ENCODE measurements around the gene FBXL15. TPM values are rescaled to one million over a fixed set of nuclear protein-coding genes. Genes with fewer than 3 reads are reported as not detected.
A peak's percentile ranks its signal among the peaks of the same experiment; 100 is the strongest.
"Not testable (repeated sequence)": the region's sequence is repeated elsewhere in the genome, so short reads cannot be mapped to it uniquely, and the experiment has no call there.

FBXL15 gene
- total RNA-seq, 2 experiments from 2014 or later = 14.1 to 15.7 TPM

DNA sequence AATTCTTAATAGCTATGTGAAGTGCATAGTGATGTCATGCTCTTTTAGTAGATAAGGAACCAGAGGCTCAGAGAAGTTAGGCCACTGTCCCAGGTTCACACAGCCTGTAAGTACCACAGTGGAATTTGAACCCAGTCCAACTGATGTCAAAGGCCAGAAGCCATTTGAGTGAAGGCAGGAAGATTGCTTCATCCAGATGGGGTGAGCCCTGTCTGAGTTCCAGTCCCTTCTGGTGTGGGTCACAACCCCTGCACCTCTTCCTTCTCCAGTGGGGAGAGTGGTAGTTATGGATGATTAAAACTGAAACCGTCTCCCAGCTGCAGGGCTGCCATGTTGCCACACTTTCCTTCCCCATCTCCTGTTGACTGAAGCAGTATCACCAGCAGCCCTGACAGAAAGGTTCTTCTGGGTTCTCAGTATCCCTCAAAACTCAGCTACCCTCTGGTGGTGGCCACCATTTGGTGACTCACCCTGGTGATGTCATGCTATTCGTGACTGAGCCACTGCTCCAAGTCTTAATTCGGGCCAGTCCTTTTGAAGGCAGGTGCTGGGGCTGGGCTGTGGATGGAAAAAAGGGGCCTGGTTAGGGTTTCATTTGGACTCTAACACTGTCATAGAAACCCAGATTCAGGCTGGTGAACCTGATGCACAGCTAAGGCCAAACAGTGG lies 32.2 kb downstream of the FBXL15 start:
- Mint-ChIP-seq H3K36me3 (ENCODE audit: low read depth) (peaks cover 37% of the 10 kb centered on the region), H3K27me3 (no peaks in the 10 kb centered on the region), H3K9me3 (no peaks in the 10 kb centered on the region), H3K27ac (peak overlapping the region; percentile 87), H3K4me3 (peak overlapping the region; percentile 87), H3K4me1 (ENCODE audit: low read depth) (peaks cover 26% of the 10 kb centered on the region)
- intact Hi-C loops (cut with micrococcal nuclease) = no loop called here
- TF ChIP-seq, protein P1, sequence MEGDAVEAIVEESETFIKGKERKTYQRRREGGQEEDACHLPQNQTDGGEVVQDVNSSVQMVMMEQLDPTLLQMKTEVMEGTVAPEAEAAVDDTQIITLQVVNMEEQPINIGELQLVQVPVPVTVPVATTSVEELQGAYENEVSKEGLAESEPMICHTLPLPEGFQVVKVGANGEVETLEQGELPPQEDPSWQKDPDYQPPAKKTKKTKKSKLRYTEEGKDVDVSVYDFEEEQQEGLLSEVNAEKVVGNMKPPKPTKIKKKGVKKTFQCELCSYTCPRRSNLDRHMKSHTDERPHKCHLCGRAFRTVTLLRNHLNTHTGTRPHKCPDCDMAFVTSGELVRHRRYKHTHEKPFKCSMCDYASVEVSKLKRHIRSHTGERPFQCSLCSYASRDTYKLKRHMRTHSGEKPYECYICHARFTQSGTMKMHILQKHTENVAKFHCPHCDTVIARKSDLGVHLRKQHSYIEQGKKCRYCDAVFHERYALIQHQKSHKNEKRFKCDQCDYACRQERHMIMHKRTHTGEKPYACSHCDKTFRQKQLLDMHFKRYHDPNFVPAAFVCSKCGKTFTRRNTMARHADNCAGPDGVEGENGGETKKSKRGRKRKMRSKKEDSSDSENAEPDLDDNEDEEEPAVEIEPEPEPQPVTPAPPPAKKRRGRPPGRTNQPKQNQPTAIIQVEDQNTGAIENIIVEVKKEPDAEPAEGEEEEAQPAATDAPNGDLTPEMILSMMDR (IDR thresholded peaks at IDR 0.05) = no peak
- POLR2A ChIA-PET = interaction anchor here (0.6 to 6.4 kb wide), 9 partner anchors 9 to 58 kb away, joined by 3 to 102 read pairs (median 7); partner anchors contain the start of genes CUEDC2, FBXL15 and NFKB2
- CTCF ChIA-PET = interaction anchor here (0.6 to 5.0 kb wide), 8 partner anchors 9 to 222 kb away, joined by 3 to 34 read pairs (median 24); partner anchors contain the start of genes CUEDC2 and FBXL15
- DNase-seq (peak; percentile 90), ATAC-seq (peak; percentile 61)

DNA sequence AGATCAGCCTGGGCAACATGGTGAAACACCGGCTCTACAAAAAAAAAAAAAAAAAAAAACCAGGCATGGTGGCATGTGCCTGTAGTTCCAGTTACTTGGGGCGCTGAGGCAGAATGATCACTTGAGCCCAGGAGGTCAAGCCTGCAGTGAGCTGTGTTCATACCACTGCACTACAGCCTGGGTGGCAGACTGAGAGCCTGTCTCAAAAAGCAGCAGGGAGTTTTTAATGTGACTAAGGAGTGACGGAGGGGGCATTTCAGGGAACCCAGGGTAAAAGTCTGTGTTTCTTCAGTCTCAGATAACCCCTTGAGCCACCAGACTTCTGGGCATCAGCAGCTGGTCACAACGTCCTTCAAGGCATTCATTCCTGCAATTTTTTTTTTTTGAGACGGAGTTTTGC lies 32.9 kb downstream of the FBXL15 start:
- H3K4me3 Mint-ChIP-seq = no peak overlapping the region

DNA sequence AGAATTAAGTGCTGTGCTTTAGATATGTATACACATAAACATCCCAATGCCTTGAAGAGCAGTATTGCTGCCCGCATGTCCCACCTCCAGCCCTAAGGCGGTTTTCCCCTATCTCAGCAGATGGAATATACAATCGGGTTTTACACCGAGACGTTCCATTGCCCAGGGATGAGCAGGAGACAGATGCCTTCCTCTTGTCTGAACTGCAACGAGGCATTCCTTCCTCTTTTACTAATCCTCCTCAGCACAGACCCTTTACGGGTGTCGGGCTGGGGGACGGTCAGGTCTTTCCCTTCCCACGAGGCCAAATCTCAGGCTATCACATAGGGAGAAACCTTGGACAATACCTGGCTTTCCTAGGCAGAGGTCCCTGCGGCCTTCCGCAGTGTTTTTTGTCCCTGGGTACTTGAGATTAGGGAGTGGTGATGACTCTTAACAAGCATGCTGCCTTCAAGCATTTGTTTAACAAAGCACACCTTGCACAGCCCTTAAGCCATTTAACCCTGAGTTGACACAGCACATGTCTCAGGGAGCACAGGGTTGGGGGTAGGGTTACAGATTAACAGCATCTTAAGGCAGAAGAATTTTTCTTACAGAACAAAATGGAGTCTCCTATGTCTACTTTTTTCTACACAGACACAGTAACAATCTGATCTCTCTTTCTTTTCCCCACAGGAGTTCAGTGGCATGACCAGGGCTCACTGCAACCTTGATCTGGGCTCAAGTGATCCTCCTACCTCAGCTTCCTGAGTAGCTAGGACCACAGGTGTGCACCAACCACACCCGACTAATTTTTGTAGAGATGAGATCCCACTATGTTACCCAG lies 34.2 kb downstream of the FBXL15 start:
- intact Hi-C loops (cut with micrococcal nuclease); POLR2A ChIA-PET; CTCF ChIA-PET; H3K4me3 Mint-ChIP-seq; H3K9me3 Mint-ChIP-seq; ATAC-seq; DNase-seq; H3K27me3 Mint-ChIP-seq: not testable (repeated sequence)
- peak overlapping the region; percentile 80 for H3K27ac Mint-ChIP-seq
- H3K4me1 Mint-ChIP-seq (ENCODE audit: low read depth) = peaks cover 18% of the 10 kb centered on the region
- H3K36me3 Mint-ChIP-seq (ENCODE audit: low read depth) = peaks cover 37% of the 10 kb centered on the region

More for the DNA sequence above, 32.9 kb downstream of the FBXL15 start:
- Mint-ChIP-seq H3K36me3 (ENCODE audit: low read depth) (peaks cover 37% of the 10 kb centered on the region), H3K9me3 (no peaks in the 10 kb centered on the region), H3K27me3 (no peaks in the 10 kb centered on the region), H3K27ac (peak overlapping the region; percentile 87), H3K4me1 (ENCODE audit: low read depth) (peaks cover 26% of the 10 kb centered on the region)
- ChIA-PET POLR2A (interaction anchor here (0.6 to 6.4 kb wide), 7 partner anchors 8 to 59 kb away, joined by 3 to 102 read pairs (median 49); partner anchors contain the start of genes CUEDC2, FBXL15 and NFKB2), CTCF (interaction anchor here (0.6 to 4.9 kb wide), 7 partner anchors 8 to 223 kb away, joined by 3 to 32 read pairs (median 3); no protein-coding TSS in a partner anchor)
- intact Hi-C loops (cut with micrococcal nuclease) = no loop called here
- DNase-seq (no peak), ATAC-seq (no peak)
- TF ChIP-seq, protein P1 (IDR thresholded peaks at IDR 0.05) = no peak

DNA sequence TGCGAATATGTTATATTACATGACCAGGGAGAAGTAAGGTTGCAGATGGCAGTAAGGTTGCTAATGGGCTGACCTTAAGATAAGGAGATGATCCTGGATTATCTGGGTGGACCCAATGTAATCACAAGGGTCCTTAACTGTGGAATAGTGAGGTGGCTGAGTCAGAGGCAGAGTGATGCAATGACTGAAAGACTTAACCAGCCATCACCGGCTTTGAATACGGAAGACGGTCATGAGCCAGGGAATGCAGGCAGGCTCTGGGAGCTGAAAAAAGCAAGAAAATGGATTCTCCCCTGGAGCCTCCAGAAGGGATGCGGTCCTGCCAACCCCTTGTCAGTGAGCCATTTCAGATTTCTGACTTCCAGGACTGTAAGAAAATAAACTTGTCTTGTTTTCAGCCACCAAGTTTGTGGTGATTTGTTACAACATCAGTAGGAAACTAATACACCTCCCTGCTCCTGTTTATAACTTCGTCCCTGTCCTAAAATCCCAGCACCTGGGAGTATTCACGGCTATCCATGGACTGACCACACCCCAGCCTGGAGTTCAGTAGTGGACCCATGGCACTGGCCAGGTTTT lies 35.3 kb downstream of the FBXL15 start:
- TF ChIP-seq, protein P1 (IDR thresholded peaks at IDR 0.05) = no peak
- no peak for ATAC-seq
- intact Hi-C loops (cut with micrococcal nuclease) = no loop called here
- Mint-ChIP-seq H3K27me3 (no peaks in the 10 kb centered on the region), H3K27ac (peak overlapping the region; percentile 75), H3K4me3 (no peak overlapping the region), H3K4me1 (ENCODE audit: low read depth) (peaks cover 23% of the 10 kb centered on the region), H3K36me3 (ENCODE audit: low read depth) (peaks cover 37% of the 10 kb centered on the region), H3K9me3 (no peaks in the 10 kb centered on the region)
- POLR2A ChIA-PET = interaction anchor here (0.6 to 1.3 kb wide), 2 partner anchors 9 to 23 kb away, joined by 3 to 4 read pairs; no protein-coding TSS in a partner anchor
- no peak for DNase-seq
- CTCF ChIA-PET = interaction anchor here (0.6 to 0.9 kb wide), 3 partner anchors 9 to 742 kb away, joined by 3 to 6 read pairs (median 3); no protein-coding TSS in a partner anchor

DNA sequence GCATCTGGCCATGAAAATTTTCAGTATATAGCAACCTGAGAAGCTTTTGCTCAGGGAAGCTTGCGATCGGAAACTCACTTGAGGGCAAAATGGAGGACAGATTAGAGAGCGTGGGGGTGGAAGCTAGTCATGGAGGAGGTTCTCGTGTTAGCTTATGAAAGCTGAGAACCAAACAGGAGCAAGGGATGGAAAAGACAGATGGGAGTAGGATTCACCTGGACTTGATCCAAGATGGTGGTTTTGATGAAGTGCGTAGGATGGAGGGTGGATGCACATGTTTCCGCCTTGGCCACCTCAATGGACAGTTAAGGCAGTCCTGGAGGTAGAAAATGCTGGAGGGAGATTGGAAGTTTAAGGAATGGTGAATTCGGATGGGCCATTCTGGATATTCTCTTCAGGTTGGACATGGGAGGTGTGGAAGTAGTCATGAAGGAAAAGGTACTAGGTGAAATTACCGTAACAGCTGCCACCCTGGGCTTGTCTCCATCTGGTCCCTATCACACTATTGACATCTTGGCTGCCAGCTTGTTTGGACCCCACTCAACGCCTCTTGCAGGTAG lies 37.0 kb downstream of the FBXL15 start:
- ChIA-PET CTCF (no interaction called here), POLR2A (interaction anchor here (0.8 to 1.4 kb wide), 3 partner anchors 19 to 58 kb away, joined by 3 to 4 read pairs (median 4); no protein-coding TSS in a partner anchor)
- H3K9me3 Mint-ChIP-seq = no peaks in the 10 kb centered on the region
- peaks cover 23% of the 10 kb centered on the region for H3K36me3 Mint-ChIP-seq (ENCODE audit: low read depth)
- H3K27me3 Mint-ChIP-seq = no peaks in the 10 kb centered on the region
- TF ChIP-seq, protein P1 (IDR thresholded peaks at IDR 0.05) = no peak
- ATAC-seq = no peak
- DNase-seq = no peak
- H3K4me1 Mint-ChIP-seq (ENCODE audit: low read depth) = peaks cover 24% of the 10 kb centered on the region
- no peak overlapping the region for H3K4me3 Mint-ChIP-seq
- intact Hi-C loops (cut with micrococcal nuclease) = no loop called here
- no peak overlapping the region for H3K27ac Mint-ChIP-seq

Data from activated CD8-positive, alpha-beta T cell treated with anti-CD3 and anti-CD28 coated beads for 36 hours (primary cell).